IMR-90 (cell line): Measurements from ENCODE around the gene GPR142. TPM values are rescaled to one million over a fixed set of nuclear protein-coding genes. Genes with fewer than 3 reads are reported as not detected.

Experiments used
- ATAC-seq: fragments of 200-7000 bp; cut with Tn5 transposase; 2 replicates; pipeline ENCODE4 v1.9.1; 2020; ENCODE audit warnings: low read depth, mild to moderate bottlenecking, moderate library complexity
- BruUV-seq: library from RNA; stranded (reverse); fragments of 400-500 nt; replicated peaks from 2 replicates; lab custom pipeline; 2021; lab: Mats Ljungman, UMichigan
- CTCF ChIA-PET: fragments of 300-600 bp; formaldehyde crosslinking; extraction: SDS; loops from one replicate; lab custom pipeline; 2021; ENCODE audit warnings: antibody characterized with exemption; lab: Yijun Ruan, JAX
- POLR2A ChIA-PET: fragments of 300-600 bp; sonication (Branson Sonifier 250); formaldehyde crosslinking; loops from one replicate; lab custom pipeline; 2022; ENCODE audit warnings: antibody characterized with exemption; ENCODE audit not compliant: unreplicated experiment; lab: Charles Lee
- DNase-seq: peaks from one replicate; pipeline ENCODE4 v3.0.0; 2013
- H2AFZ ChIP-seq: replicated peaks from 2 replicates; pipeline ENCODE3; 2013; ENCODE audit warnings: low read length, mild to moderate bottlenecking; ENCODE audit not compliant: poor library complexity
- H2AK5ac ChIP-seq: 2 replicates; pipeline ENCODE4 v1.6.1; 2013; ENCODE audit warnings: low read depth, low read length, inconsistent platforms
- H2AK9ac ChIP-seq: replicated peaks from 2 replicates; pipeline ENCODE3; 2013; ENCODE audit warnings: mild to moderate bottlenecking, low read depth, low read length, moderate library complexity; ENCODE audit not compliant: poor library complexity
- H2BK120ac ChIP-seq: 2 replicates; pipeline ENCODE4 v1.6.1; 2013; ENCODE audit warnings: low read depth, low read length, inconsistent platforms
- H2BK15ac ChIP-seq: 3 replicates; pipeline ENCODE4 v1.6.1; 2013; ENCODE audit warnings: low read depth, low read length, inconsistent platforms
- H2BK20ac ChIP-seq: 2 replicates; pipeline ENCODE4 v1.6.1; 2013; ENCODE audit warnings: low read depth, mild to moderate bottlenecking, inconsistent platforms, low read length, moderate library complexity
- H2BK5ac ChIP-seq: 2 replicates; pipeline ENCODE4 v1.6.1; 2013; ENCODE audit warnings: mild to moderate bottlenecking, low read depth, low read length, inconsistent platforms; ENCODE audit not compliant: poor library complexity, severe bottlenecking
- H3K14ac ChIP-seq: replicated peaks from 2 replicates; pipeline ENCODE4 v1.6.1; 2013; ENCODE audit warnings: low read depth, low read length, inconsistent platforms
- H3K18ac ChIP-seq: 2 replicates; pipeline ENCODE4 v1.6.1; 2013; ENCODE audit warnings: low read depth, low read length, control low read depth
- H3K23ac ChIP-seq: 2 replicates; pipeline ENCODE4 v1.6.1; 2013; ENCODE audit warnings: low read depth, low read length, inconsistent platforms
- H3K27ac ChIP-seq: 2 replicates; pipeline ENCODE4 v1.5.1; 2013; ENCODE audit warnings: mild to moderate bottlenecking, control low read depth, low read length; ENCODE audit not compliant: insufficient read depth
- H3K27me3 ChIP-seq: 2 replicates; pipeline ENCODE4 v1.6.1; 2013; ENCODE audit warnings: low read length; ENCODE audit not compliant: control insufficient read depth, insufficient read depth
- H3K36me3 ChIP-seq: 2 replicates; pipeline ENCODE4 v1.6.1; 2013; ENCODE audit warnings: low read length, mixed read lengths; ENCODE audit not compliant: control insufficient read depth, insufficient read depth
- H3K4ac ChIP-seq: 2 replicates; pipeline ENCODE4 v1.6.1; 2013; ENCODE audit warnings: low read depth, low read length, inconsistent platforms
- H3K4me1 ChIP-seq: 2 replicates; pipeline ENCODE4 v1.6.1; 2013; ENCODE audit warnings: low read length, mixed read lengths; ENCODE audit not compliant: control insufficient read depth, insufficient read depth
- H3K4me2 ChIP-seq: 2 replicates; pipeline ENCODE4 v1.6.1; 2013; ENCODE audit warnings: low read depth, mild to moderate bottlenecking, control low read depth, low read length, moderate library complexity
- H3K4me3 ChIP-seq: 2 replicates; pipeline ENCODE4 v1.5.1; 2013; ENCODE audit warnings: low read depth, mild to moderate bottlenecking, control low read depth, low read length, moderate library complexity; ENCODE audit not compliant: insufficient read depth
- H3K56ac ChIP-seq: 2 replicates; pipeline ENCODE4 v1.6.1; 2013; ENCODE audit warnings: low read length, inconsistent platforms; ENCODE audit not compliant: insufficient read depth; ENCODE audit errors: extremely low read depth
- H3K79me1 ChIP-seq, 2 experiments: 2 replicates each; pipeline ENCODE4 v1.6.1; 2013; ENCODE audit warnings: low read length in 2 of 2, inconsistent platforms in 1 of 2, low read depth in 1 of 2
- H3K9ac ChIP-seq: 2 replicates; pipeline ENCODE4 v1.6.1; 2013; ENCODE audit warnings: low read depth, low read length, control low read depth
- H3K9me1 ChIP-seq: 2 replicates; pipeline ENCODE4 v1.6.1; 2013; ENCODE audit warnings: low read length, inconsistent platforms; ENCODE audit not compliant: insufficient read depth
- H3K9me3 ChIP-seq: 2 replicates; pipeline ENCODE4 v1.6.1; 2013; ENCODE audit warnings: low read length; ENCODE audit not compliant: control insufficient read depth, insufficient read depth
- H4K20me1 ChIP-seq: 2 replicates; pipeline ENCODE4 v1.6.1; 2013; ENCODE audit warnings: low read length, inconsistent platforms; ENCODE audit not compliant: insufficient read depth
- H4K5ac ChIP-seq: 2 replicates; pipeline ENCODE4 v1.6.1; 2013; ENCODE audit warnings: mild to moderate bottlenecking, low read depth, low read length, control low read depth
- H4K8ac ChIP-seq, 2 experiments: 2 replicates each; pipeline ENCODE4 v1.6.1; 2013; ENCODE audit warnings: low read depth in 2 of 2, low read length in 2 of 2, control low read depth in 1 of 2, inconsistent platforms in 1 of 2
- H4K91ac ChIP-seq: 2 replicates; pipeline ENCODE4 v1.6.1; 2013; ENCODE audit warnings: low read depth, low read length, inconsistent platforms; ENCODE audit not compliant: insufficient read depth
- BHLHE40 ChIP-seq: fragments of 150-350 bp; IDR thresholded peaks from 2 replicates; pipeline ENCODE4 v1.6.1; 2016; ENCODE audit warnings: mild to moderate bottlenecking, low read depth, low read length
- CEBPB ChIP-seq: IDR thresholded peaks from 2 replicates; pipeline ENCODE4 v1.6.1; 2012; ENCODE audit warnings: low read depth, low read length, improper control_type of control experiment
- CHD1 ChIP-seq: IDR thresholded peaks from 2 replicates; pipeline ENCODE4 v1.6.1; 2012; ENCODE audit warnings: low read depth, low read length, improper control_type of control experiment
- CTCF ChIP-seq: conservative IDR thresholded peaks from 2 replicates; pipeline ENCODE4 v1.5.1; 2012; ENCODE audit warnings: mild to moderate bottlenecking, low read depth, low read length, improper control_type of control experiment
- ELK1 ChIP-seq: fragments of 150-350 bp; IDR thresholded peaks from 2 replicates; pipeline ENCODE4 v1.6.1; 2016; ENCODE audit warnings: low read depth, mild to moderate bottlenecking, low read length, moderate library complexity, borderline replicate concordance
- FOS ChIP-seq: fragments of 150-350 bp; IDR thresholded peaks from 2 replicates; pipeline ENCODE4 v1.6.1; 2016; ENCODE audit warnings: low read depth, low read length
- MAFK ChIP-seq: IDR thresholded peaks from 2 replicates; pipeline ENCODE4 v1.6.1; 2012; ENCODE audit warnings: low read depth, low read length, improper control_type of control experiment
- MAZ ChIP-seq: IDR thresholded peaks from 2 replicates; pipeline ENCODE4 v1.6.1; 2012; ENCODE audit warnings: low read depth, mild to moderate bottlenecking, low read length, improper control_type of control experiment, moderate library complexity, borderline replicate concordance
- MXI1 ChIP-seq: IDR thresholded peaks from 2 replicates; pipeline ENCODE4 v1.6.1; 2012; ENCODE audit warnings: low read depth, mild to moderate bottlenecking, low read length, moderate library complexity, borderline replicate concordance
- NFE2L2 ChIP-seq: fragments of 150-350 bp; IDR thresholded peaks from 2 replicates; pipeline ENCODE4 v1.6.1; 2016; ENCODE audit warnings: low read depth, mild to moderate bottlenecking, low read length
- POLR2A ChIP-seq: IDR thresholded peaks from 2 replicates; pipeline ENCODE4 v1.6.1; 2012; ENCODE audit warnings: mild to moderate bottlenecking, low read depth, low read length
- RAD21 ChIP-seq: IDR thresholded peaks from 2 replicates; pipeline ENCODE4 v1.6.1; 2012; ENCODE audit warnings: low read length, improper control_type of control experiment
- RCOR1 ChIP-seq: IDR thresholded peaks from 2 replicates; pipeline ENCODE4 v1.6.1; 2012; ENCODE audit warnings: mild to moderate bottlenecking, low read length, improper control_type of control experiment; ENCODE audit not compliant: insufficient replicate concordance
- RFX5 ChIP-seq: IDR thresholded peaks from 2 replicates; pipeline ENCODE4 v1.8.0; 2012; ENCODE audit warnings: low read depth, mild to moderate bottlenecking, low read length, moderate library complexity
- SMC3 ChIP-seq: fragments of 150-350 bp; IDR thresholded peaks from 2 replicates; pipeline ENCODE4 v1.6.1; 2016; ENCODE audit warnings: low read depth, mild to moderate bottlenecking, antibody characterized with exemption, low read length, moderate library complexity
- USF2 ChIP-seq: fragments of 150-350 bp; IDR thresholded peaks from 2 replicates; pipeline ENCODE4 v1.6.1; 2017; ENCODE audit warnings: mild to moderate bottlenecking, antibody characterized with exemption, low read length, low read depth
- WGBS, 2 experiments: methylation state at CpG; one replicate each; pipeline versions ENCODE4 v1.1.5 to v1.1.7; 2013; ENCODE audit warnings: missing lambda C conversion rate in 2 of 2; ENCODE audit not compliant: insufficient read length in 1 of 2; ENCODE audit errors: extremely low coverage in 2 of 2; 5-methylcytosine and 5-hydroxymethylcytosine counted together
- dilution Hi-C: fragments of 300-500 bp; cut with HindIII; formaldehyde crosslinking; loops from one replicate; pipeline ENCODE4 v1.14.3; 2018; ENCODE audit warnings: low sequenced_read_pairs; ENCODE audit not compliant: unreplicated experiment
- in situ Hi-C: fragments of 300-500 bp; cut with MboI; formaldehyde crosslinking; loops from 3 replicates; pipeline ENCODE4 v1.14.3; 2019; ENCODE audit warnings: low sequenced_read_pairs, inconsistent platforms, mixed read lengths
- intact Hi-C: fragments of 100-400 bp; cut with micrococcal nuclease; formaldehyde crosslinking; loops from 2 replicates; pipeline ENCODE4 v1.10.0; 2022
- polyA plus RNA-seq, 3 experiments: library from polyadenylated mRNA; depleted of rRNA; stranded (reverse); fragments of >200 nt; gene quantifications; 2 replicates each; pipeline ENCODE4 v1.2.3, GENCODE V29; 2012; ENCODE audit warnings: low replicate concordance in 1 of 3
- total RNA-seq: library from RNA; depleted of rRNA; stranded (reverse); fragments of >200 nt; gene quantifications from 2 replicates; pipeline ENCODE4 v1.2.3, GENCODE V29; 2012

GPR142 gene
- total and polyA plus RNA-seq, 2 of the 4 experiments (the other 2 are of a cell fraction), result not detected

GRCh38 chr17:74360899-74361229, 6.4 kb upstream of the GPR142 start:
- no peak overlapping the region for H3K27ac ChIP-seq
- no peak overlapping the region for H2BK20ac ChIP-seq
- peaks cover 11% of the 10 kb centered on the region; the same call in 1 of the 2 replicates for H3K27me3 ChIP-seq
- H2BK120ac ChIP-seq, result no peak overlapping the region
- DNase-seq (no peak), ATAC-seq (no peak)
- H3K4me3 ChIP-seq, result no peak overlapping the region
- H4K8ac ChIP-seq, result no peak overlapping the region
- ChIA-PET CTCF (no interaction called here), POLR2A (no interaction called here)
- H3K4me2 ChIP-seq, result no peak overlapping the region
- BruUV-seq, result no TSS peak
- no peak overlapping the region for H3K14ac ChIP-seq
- TF ChIP-seq MAFK (no peak), NFE2L2 (no peak), MAZ (no peak), BHLHE40 (no peak), USF2 (no peak), CEBPB (no peak), RAD21 (no peak), CTCF (no peak), FOS (no peak), ELK1 (no peak), RCOR1 (no peak), RFX5 (no peak), MXI1 (no peak), CHD1 (no peak), SMC3 (no peak), POLR2A (no peak)
- no peaks in the 10 kb centered on the region for H3K9me3 ChIP-seq
- H3K9me1 ChIP-seq, result no peaks in the 10 kb centered on the region
- H3K18ac ChIP-seq, result no peak overlapping the region
- intact Hi-C loops, result loop anchor here (5.0 kb wide), 1 partner anchor 154 kb away; no protein-coding TSS in a partner anchor
- H3K4ac ChIP-seq, result no peak overlapping the region
- WGBS, 2 experiments, result 44% methylated on average over 3 of the region's 7 CpGs; no CpG with 5 or more reads in 1 of the 2 experiments
- no peak overlapping the region for H2BK5ac ChIP-seq
- H3K36me3 ChIP-seq, result no peaks in the 10 kb centered on the region
- H4K91ac ChIP-seq, result no peak overlapping the region
- no peak overlapping the region for H2AFZ ChIP-seq
- dilution Hi-C loops, result no loop called here
- H3K4me1 ChIP-seq, result no peaks in the 10 kb centered on the region
- no peak overlapping the region for H3K9ac ChIP-seq
- H4K5ac ChIP-seq, result no peak overlapping the region
- no peak overlapping the region for H3K56ac ChIP-seq
- no peaks in the 10 kb centered on the region for H4K20me1 ChIP-seq
- no peak overlapping the region for H2AK5ac ChIP-seq
- in situ Hi-C loops, result no loop called here
- no peak overlapping the region for H3K23ac ChIP-seq
- H2AK9ac ChIP-seq, result no peak overlapping the region
- no peaks in the 10 kb centered on the region for H3K79me1 ChIP-seq
- no peak overlapping the region for H2BK15ac ChIP-seq
